ENCODE measurements around the gene RAB40C.

DNA sequence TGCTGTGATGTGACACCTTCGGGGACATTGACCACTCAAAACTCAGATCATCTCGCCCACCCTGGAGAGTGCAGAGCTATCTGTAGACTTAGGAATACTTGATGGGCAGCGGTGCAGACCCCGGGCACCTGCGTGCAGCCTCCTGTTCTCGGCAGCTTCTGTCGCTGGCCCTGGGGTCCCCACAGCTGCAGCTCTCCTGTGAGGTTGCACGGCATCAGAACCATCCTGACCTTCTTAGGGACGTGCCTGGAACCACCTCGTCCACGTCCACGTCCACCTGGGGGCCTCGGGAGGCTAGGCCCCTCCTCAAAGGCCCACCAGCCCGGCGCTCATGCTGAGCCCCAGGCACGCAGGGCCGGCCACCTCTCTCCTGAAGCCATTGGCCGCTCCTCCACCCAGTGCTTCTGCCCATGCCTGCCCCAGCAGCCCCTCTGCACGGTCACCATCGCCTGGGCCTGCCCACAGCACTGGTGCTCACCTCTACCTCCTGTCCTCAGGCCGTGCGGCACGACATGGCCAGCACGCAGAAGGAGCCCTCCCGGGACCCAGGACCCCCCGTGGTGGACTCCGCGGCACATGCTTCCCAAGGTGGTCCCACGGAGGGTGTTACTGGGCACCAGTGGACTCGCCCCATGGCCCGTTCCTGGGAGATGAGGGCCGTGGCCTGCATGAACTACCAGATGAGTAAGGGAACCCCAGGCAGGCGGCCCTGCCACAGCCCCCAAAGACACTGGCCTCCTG is 38.6 kb downstream of the RAB40C start:
- TF ChIP-seq, protein P1, sequence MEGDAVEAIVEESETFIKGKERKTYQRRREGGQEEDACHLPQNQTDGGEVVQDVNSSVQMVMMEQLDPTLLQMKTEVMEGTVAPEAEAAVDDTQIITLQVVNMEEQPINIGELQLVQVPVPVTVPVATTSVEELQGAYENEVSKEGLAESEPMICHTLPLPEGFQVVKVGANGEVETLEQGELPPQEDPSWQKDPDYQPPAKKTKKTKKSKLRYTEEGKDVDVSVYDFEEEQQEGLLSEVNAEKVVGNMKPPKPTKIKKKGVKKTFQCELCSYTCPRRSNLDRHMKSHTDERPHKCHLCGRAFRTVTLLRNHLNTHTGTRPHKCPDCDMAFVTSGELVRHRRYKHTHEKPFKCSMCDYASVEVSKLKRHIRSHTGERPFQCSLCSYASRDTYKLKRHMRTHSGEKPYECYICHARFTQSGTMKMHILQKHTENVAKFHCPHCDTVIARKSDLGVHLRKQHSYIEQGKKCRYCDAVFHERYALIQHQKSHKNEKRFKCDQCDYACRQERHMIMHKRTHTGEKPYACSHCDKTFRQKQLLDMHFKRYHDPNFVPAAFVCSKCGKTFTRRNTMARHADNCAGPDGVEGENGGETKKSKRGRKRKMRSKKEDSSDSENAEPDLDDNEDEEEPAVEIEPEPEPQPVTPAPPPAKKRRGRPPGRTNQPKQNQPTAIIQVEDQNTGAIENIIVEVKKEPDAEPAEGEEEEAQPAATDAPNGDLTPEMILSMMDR (IDR thresholded peaks at IDR 0.05), result no peak
- TF ChIP-seq POLR2A (IDR thresholded peaks at IDR 0.05), result no peak

All from lower leg skin (tissue), 3 donors.